HG02973 (cell line): ENCODE measurements around the gene NUDCD3.

ENCODE experiments used
- ATAC-seq: cut with Tn5 transposase; IDR thresholded peaks from one replicate; pipeline ENCODE4 v1.9.1; 2021; ENCODE audit warnings: moderate library complexity; ENCODE audit not compliant: unreplicated experiment

NUDCD3 gene

DNA sequence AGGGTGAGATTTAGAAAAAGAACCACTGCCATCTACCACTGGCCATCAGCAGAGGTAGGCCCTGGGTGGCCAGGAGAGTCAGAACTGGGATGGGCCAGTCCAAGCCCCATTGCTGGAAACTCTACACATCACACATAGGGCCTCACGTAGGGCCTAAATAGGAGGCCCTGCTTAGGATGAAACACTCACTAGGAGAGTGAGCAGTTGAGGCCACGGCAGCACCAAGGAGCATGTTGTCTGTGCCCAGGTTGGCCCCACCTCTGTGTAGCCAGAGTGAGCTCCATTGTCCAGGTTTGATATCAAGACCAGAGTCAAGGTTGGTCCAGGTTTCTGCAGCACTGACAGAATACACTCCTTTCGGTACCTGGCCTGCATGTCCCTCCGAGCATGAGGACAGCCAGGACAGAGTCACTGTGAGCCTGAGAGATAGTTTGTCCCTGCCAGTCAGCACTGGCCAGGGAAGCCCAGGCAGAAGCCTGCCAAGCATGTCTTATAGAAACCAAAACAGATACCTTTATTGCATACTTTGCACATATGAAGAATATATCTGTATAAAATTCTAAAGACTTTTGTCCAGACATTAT is 87.2 kb downstream of the NUDCD3 start:
- no peak for ATAC-seq

DNA sequence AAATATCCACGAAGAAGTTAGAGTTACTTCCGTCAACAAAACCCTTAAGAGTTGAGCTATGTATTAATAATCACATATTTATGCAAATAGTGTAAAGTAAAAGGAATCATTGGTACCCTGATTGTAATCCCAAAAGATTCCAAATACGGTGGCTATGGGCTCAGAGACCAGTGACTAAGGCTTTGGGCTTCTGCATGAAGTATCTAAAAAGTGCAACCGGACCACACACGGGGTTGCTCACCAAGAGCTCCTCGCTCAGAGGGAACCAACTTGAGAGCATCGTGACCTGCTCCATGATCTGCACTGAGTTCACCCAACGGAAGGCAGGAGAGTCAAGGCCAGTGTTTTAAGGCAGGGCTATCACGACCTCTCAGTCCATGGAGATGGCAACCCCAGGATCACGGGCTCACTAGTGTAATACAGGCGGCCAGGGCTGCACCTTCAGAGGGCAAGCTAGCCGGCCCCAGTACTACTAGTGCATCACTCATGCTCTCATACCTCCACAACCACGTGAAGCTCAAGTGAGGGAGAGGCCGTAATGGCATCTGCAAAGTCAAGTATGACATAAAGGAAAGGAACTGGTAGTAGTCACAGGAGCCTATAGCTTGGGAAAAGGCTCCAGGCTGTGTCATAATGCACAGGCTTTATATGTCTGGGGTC is 87.9 kb downstream of the NUDCD3 start:
- ATAC-seq: no peak

- no peak for ATAC-seq
These were observed 88.8 kb downstream of the NUDCD3 start for GRCh38 chr7:44401692-44402091.

DNA sequence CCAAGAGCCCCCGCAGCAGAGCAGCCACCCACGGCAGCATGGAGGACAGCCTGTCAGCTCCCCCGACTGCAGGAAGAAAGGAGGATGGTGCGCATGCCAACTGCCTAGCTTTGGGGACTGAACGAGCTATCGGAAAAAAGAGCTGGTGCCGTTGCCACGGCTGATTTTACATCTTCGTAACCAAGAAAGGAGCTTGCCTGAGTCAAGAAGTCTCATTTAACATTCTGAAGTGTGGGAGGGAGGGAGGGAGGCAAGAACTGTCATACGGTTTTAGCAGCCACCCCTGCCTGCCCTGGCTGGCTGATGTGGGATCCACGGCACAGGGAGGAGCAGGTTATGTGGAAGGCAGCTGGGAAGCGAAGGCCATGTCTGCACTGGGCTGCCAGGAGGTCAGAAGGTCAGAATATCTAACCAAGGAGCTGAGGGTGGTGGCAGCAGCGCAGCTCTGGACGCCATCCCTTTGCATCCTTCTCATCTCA is 90.4 kb downstream of the NUDCD3 start:
- ATAC-seq: no peak

DNA sequence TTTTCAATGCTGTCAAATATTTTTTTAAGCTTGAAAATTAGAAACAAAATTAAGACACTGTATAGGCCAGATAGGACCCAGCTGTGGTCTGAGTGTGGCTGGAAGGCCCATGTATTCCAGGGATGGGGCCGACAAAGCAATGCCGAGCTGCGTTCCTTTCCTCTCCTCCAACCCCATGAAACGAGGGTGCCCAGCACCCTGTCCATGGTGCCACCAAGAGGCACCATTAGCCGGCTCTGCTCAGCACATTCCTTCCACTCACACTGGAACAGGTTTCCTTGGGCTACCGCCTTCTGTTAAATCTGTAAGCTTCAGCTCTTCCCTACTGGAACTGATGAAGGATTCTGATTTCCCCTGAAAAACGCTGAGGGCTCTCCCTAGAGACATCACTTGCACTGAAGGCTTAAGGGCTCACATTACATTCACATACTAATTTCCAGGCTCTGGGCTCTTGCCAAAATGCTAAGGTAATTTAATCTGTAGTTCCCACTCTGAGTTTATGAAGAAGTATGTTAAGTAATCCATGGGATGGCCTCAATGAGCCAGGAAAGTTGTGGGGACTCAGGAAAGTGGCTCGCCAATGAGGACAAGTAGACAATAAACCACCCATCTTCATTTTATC is 91.4 kb downstream of the NUDCD3 start:
- ATAC-seq: no peak

DNA sequence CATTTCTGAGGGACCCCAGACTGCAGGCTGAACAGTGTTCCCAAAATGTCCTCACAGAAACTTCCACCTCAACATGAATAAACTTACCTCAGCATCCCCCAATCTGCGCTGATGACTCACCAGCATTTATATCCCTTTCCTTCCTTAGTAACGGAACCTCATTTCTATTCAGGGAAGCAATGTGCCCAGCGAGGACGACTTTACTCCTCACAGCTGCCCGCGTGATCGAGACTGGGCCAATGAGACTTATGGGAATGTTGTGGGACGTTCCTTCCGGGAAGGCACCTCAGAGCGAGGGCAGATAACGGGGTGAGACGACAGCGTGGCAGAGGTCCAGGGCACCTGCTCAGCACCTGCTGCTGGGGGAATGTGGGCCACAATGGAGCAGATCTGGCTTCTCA is 91.9 kb downstream of the NUDCD3 start:
- no peak for ATAC-seq

GRCh38 chr7:44396931-44397545 is 93.4 kb downstream of the NUDCD3 start:
- ATAC-seq: no peak

DNA sequence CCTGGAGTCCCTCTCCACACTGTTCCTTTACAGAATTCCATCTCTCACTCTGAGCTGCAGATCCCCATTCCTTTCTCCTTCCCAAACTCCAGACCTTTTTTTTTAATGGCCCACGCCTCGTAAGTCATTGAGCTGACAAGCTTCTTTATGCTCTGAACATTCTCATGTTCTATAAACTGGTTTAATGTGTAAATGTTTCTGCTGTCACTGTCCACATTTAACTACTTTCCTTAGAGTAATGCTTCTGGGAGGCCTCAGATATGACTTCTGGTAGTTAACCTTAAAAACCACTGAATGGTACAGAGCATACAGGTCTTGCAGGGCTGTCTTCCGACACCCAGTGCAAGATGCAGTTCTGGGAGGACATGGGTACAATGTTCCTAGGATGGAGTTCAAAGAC is 94.0 kb downstream of the NUDCD3 start:
- ATAC-seq: no peak

DNA sequence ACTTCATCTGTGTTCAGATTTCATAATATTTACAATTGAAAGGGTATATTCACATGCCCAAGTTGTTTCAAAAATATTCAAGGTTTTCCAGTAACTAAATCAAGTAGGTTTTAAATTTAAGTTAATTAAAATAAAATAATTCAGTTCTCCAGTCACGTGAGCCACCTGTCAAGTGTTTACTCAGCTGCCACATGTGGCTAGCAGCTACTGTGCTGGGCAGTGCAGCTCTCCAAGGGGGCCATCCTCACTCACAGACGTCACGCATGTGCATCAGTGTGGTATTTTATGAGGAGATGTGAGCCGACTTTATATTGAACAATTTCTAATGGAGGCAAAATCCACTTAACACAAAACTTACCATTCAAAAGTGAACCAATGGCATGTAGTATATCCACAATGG is 95.4 kb downstream of the NUDCD3 start:
- ATAC-seq: no peak

GRCh38 chr7:44394636-44395035 is 95.8 kb downstream of the NUDCD3 start:
- ATAC-seq: no peak

GRCh38 chr7:44394112-44394447 is 96.4 kb downstream of the NUDCD3 start:
- no peak for ATAC-seq

- no peak for ATAC-seq
These were observed 97.0 kb downstream of the NUDCD3 start for GRCh38 chr7:44393238-44394111.

- no peak for ATAC-seq
These were observed 97.8 kb downstream of the NUDCD3 start for GRCh38 chr7:44392618-44393010.

- ATAC-seq: no peak
These were observed 98.5 kb downstream of the NUDCD3 start for GRCh38 chr7:44391746-44392617.

DNA sequence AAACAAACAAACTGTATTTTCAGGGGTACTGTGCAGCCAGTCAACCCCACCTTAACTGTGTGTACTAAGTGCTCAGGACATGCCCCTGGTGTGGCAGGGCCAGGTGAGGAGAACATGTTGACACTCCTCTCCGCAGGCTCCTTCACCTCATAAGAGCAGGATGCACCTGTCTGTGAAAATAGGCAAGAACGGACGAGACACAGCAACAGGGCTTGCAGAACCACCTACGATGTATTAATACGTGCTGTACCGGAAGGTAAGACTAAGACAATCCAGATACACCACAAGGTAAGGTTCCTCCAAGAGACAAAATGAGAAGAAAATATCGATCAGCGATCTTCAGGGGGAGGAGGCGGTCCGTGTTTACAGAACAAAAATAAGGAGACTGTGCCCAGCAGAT is 99.3 kb downstream of the NUDCD3 start:
- no peak for ATAC-seq

- no peak for ATAC-seq
These were observed 99.8 kb downstream of the NUDCD3 start for GRCh38 chr7:44390701-44391100.

- no peak for ATAC-seq
These were observed 102.1 kb downstream of the NUDCD3 start for GRCh38 chr7:44388089-44388970.

- no peak for ATAC-seq
These were observed 103.1 kb downstream of the NUDCD3 start for GRCh38 chr7:44387389-44387788.
